GM12801 (cell line): ENCODE results near the gene TMEM163.

Experiments
- CTCF ChIP-seq: IDR thresholded peaks from one replicate; pipeline ENCODE4 v1.5.1; 2011; ENCODE audit warnings: control low read depth; ENCODE audit not compliant: insufficient read length; ENCODE audit errors: extremely low read depth

TMEM163 gene

GRCh38 chr2:134532537-134532936 lies 186.3 kb downstream of the TMEM163 start:
- no peak for TF ChIP-seq CTCF

GRCh38 chr2:134527381-134527780 lies 191.4 kb downstream of the TMEM163 start:
- TF ChIP-seq CTCF = no peak

- TF ChIP-seq CTCF = no peak
Measured at GRCh38 chr2:134522496-134523455, 196.0 kb downstream of the TMEM163 start.

GRCh38 chr2:134518101-134518500 lies 200.7 kb downstream of the TMEM163 start:
- TF ChIP-seq CTCF = no peak

GRCh38 chr2:134515137-134515536 lies 203.7 kb downstream of the TMEM163 start:
- TF ChIP-seq CTCF = no peak

- no peak for TF ChIP-seq CTCF
Measured at GRCh38 chr2:134513465-134513804, 205.4 kb downstream of the TMEM163 start.

GRCh38 chr2:134512734-134513464 lies 205.9 kb downstream of the TMEM163 start:
- TF ChIP-seq CTCF = no peak
